Umbilical cord (tissue), 2 donors: ENCODE measurements around the gene INTS3. TPM values are rescaled to one million over a fixed set of nuclear protein-coding genes. Genes with fewer than 3 reads are reported as not detected.

Experiments
- DNase-seq: peaks from one replicate; pipeline ENCODE4 v3.0.0-alpha.2; 2015; ENCODE audit warnings: low spot score
- total RNA-seq: library from RNA; depleted of rRNA; stranded (reverse); fragments of >200 nt; gene quantifications from one replicate; pipeline ENCODE4 v1.2.3, GENCODE V29; 2014; ENCODE audit warnings: low replicate concordance; ENCODE audit not compliant: insufficient read depth

INTS3 gene
- total RNA-seq, 1 donor from 2014 or later = 31.8 TPM

DNA sequence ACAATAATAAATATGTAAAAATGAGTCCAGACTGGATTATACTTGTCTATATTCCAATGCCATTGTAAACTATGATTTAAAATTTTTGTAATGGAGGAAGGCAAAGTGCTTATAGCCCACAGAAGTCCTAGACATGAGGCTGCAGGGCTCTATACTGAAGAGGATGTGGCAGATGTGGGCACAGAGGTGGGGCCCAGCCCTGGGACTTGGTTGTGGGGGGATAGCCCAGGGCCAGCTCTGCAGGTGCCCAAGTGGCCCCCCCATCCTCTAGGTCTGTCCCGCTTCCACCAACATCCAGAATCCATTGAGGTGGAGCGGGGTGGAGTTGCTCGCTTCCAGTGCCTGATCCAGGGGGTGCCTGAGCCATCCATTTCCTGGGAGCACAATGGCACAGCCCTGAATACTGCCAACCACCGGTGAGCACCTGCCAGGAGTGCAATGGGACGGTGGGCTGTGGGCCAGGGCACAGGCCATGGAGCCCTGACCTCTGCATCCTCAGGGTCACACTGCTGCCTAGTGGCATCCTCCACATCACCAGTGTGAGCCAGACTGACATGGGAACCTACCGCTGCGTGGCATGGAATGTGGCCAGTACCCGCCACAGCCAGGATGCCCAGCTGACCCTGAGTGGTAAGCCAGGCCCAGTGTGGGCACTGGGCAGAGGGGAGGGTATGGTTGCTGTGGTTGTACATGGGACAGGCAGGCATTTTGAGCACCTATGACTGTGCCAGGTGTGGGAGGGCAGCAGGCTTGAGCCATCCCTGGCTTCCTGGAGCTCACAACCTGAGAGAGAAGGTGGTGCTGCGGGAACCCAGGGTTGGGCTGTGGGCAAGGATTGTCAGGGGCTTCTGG, 68.3 kb downstream of the INTS3 start:
- no peak for DNase-seq

DNA sequence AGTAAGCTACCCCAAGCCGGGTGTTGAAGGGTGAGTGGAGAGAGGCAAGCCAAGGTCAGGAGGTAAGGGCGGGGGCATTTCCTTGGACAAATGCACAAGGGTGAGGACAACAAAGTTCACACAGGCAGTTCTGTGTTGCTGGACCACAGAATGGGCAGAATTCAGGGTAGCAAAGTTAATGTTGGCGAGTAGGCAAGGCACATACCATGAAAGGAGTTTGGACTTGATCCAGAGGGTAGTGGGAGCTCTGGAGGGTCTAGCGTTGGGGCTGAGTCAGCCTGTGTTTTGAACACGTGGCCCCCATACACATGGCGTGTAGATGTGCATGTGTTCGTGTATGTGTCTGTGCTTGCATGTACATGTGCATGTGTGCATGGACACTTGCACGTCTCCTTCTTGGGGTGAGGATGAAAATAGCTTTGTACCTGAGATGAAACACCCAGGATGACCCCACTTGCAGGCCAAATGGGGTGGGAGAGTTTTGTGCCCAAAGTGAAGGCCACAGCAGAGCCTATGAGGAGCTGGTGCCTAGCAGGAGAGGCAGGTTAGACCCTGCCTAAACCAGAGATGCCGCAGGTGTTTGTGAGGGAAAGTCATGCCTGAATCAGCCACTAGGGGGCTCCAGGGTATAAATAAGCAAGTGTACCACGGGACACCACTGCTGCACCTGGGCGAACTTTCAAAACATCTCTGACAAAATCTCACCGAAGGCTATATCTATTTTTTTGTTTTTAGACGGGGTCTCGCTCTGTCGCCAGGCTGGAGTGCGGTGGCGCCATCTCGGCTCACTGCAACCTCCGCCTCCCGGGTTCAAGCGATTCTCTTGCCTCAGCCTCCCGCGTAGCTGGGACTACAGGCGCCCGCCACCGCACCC, 69.2 kb downstream of the INTS3 start:
- peak; percentile 56 for DNase-seq

- no peak for DNase-seq
Measured at GRCh38 chr1:153798468-153798780, 70.6 kb downstream of the INTS3 start.

GRCh38 chr1:153799016-153799415, 71.2 kb downstream of the INTS3 start:
- DNase-seq = no peak

GRCh38 chr1:153799566-153800465, 72.0 kb downstream of the INTS3 start:
- DNase-seq = no peak

DNA sequence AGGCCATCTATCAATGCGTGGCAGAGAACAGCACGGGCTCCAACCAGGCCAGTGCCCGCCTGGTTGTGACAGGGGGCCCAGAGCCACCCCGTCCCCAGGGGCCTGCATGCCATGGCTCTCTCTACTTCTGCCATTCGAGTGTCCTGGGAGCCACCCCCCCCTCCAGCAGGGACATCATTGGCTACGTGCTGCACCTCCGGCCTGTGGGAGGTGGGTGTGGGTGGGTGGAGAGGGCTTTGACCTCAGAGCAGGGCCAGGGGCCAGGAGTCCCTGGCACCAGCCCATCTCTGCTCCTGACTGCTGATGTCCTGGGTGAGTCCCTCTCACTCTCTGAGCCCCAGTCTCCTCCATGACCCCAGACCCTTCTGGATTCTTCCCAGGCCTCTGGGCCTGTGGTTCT, 72.7 kb downstream of the INTS3 start:
- DNase-seq = no peak

- DNase-seq = no peak
Measured at GRCh38 chr1:153801028-153801625, 73.3 kb downstream of the INTS3 start.

GRCh38 chr1:153801786-153802697, 74.2 kb downstream of the INTS3 start:
- no peak for DNase-seq

GRCh38 chr1:153803470-153804056, 75.7 kb downstream of the INTS3 start:
- no peak for DNase-seq

GRCh38 chr1:153804112-153804511, 76.3 kb downstream of the INTS3 start:
- DNase-seq = no peak

- DNase-seq = no peak
Measured at GRCh38 chr1:153805042-153805745, 77.3 kb downstream of the INTS3 start.

GRCh38 chr1:153805886-153806719, 78.3 kb downstream of the INTS3 start:
- no peak for DNase-seq

GRCh38 chr1:153816283-153816889, 88.5 kb downstream of the INTS3 start:
- DNase-seq = no peak

DNA sequence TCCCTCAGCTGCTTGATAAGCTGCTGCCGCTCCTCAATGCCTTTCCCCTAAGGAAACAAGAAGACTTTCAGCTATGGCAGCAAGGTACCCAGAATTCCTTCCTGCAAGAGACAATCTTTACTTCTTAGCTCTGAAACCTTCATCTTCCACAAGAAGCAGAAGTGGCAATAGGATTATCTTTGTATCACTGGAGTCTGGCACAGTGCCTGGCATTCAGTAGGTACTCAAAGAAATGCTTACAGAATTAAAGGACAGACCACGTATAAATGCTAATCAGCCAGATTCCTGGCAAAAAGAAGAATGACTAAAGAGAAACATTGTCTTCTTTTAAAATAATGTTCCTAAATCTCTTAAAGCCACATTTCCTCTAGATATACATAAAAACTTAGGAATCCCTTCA, 91.0 kb downstream of the INTS3 start:
- no peak for DNase-seq
